Measurements from ENCODE around the gene ADAD1. TPM values are rescaled to one million over a fixed set of nuclear protein-coding genes. Genes with fewer than 3 reads are reported as not detected.

The ADAD1 gene
- total RNA-seq, 1 donor from 2014 or later = not detected

- no peak for DNase-seq (ENCODE audit: low spot score)
These were observed 77.7 kb downstream of the ADAD1 start, which contains the start of gene IL2 for GRCh38 chr4:122456231-122457116. Gene IL2, minus strand, starts transcription at chr4:122456725. Its CDS starts 285 bp downstream, at chr4:122456440.

DNA sequence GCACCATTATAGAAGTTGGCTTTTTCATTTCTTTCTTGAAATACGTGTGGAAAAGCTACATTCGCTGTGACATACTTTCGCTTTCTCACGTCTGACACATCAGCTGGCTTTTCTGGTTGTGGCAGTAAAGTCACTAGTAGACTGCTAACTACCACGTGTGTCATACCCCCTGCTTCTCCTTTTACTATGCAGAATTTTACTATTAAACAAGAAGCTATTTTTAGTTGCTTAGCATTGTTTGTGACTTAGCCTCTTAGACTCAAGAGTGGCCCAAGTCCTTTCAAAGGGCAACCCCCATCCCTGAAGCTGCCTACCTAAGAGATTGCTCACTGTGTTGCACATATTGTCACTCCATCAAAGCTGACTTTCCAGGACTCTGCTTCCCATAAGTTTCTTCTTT is 79.8 kb downstream of the ADAD1 start:
- no peak for DNase-seq (ENCODE audit: low spot score)

DNA sequence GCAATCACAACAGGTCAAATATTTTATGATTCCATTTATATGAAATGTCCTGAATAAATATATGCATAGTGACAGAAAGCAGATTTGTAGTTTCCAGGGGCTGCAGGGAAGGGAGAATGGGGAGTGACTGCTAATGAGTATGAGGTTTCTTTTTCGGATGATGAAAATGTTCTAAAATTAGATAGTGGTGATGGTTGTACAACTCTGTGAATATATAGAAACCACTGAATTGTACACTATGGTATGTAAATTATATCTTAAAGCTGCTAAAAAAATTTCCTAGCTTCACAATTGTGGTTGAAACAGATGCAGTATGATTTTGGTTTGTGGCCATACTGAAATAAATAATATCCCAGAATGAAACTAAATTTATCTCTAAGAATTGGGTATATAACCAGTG is 90.6 kb downstream of the ADAD1 start:
- no peak for DNase-seq (ENCODE audit: low spot score)

DNA sequence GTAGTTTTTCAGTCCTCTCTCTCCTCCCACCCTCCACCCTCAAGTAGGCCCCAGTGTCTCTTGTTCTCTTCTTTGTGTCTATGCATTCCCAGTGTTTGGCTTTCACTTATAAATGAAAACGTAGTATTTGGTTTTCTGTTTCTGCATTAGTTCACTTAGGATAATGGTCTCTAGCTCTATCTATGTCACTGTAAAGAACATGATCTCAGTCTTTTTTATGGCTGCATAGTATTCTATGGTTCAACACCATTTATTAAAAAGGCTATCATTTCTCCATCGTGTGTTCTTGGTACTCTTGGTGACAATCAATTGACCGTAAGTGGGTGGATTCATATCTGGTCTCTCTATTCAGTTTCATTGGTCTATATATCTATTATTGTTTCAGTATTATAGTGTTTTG is 96.4 kb downstream of the ADAD1 start:
- DNase-seq (ENCODE audit: low spot score) = no peak

GRCh38 chr4:122476126-122476525 is 97.3 kb downstream of the ADAD1 start:
- no peak for DNase-seq (ENCODE audit: low spot score)

- DNase-seq (ENCODE audit: low spot score) = no peak
These were observed 97.9 kb downstream of the ADAD1 start for GRCh38 chr4:122476745-122477144.

Other genes starting within 250 kb of the ADAD1 start
- gene BLTP1, start 226.7 kb upstream of the ADAD1 start, total RNA-seq = 109 TPM
- gene IL2, start 77.7 kb downstream of the ADAD1 start, total RNA-seq = 0.99 TPM
- not detected for gene IL21, start 242.1 kb downstream of the ADAD1 start, total RNA-seq